ENCODE results near the gene UAP1.

Gene UAP1

GRCh38 chr1:162551969-162552683 is 9.4 kb upstream of the UAP1 start:
- no peak for DNase-seq (ENCODE audit: low read depth)
- TF ChIP-seq, protein P1, sequence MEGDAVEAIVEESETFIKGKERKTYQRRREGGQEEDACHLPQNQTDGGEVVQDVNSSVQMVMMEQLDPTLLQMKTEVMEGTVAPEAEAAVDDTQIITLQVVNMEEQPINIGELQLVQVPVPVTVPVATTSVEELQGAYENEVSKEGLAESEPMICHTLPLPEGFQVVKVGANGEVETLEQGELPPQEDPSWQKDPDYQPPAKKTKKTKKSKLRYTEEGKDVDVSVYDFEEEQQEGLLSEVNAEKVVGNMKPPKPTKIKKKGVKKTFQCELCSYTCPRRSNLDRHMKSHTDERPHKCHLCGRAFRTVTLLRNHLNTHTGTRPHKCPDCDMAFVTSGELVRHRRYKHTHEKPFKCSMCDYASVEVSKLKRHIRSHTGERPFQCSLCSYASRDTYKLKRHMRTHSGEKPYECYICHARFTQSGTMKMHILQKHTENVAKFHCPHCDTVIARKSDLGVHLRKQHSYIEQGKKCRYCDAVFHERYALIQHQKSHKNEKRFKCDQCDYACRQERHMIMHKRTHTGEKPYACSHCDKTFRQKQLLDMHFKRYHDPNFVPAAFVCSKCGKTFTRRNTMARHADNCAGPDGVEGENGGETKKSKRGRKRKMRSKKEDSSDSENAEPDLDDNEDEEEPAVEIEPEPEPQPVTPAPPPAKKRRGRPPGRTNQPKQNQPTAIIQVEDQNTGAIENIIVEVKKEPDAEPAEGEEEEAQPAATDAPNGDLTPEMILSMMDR (IDR thresholded peaks at IDR 0.05; ENCODE audit: control insufficient read depth, extremely low read depth, insufficient read depth), result no peak
- no peak overlapping the region for H3K4me3 ChIP-seq (ENCODE audit: low read depth, low read length)

DNA sequence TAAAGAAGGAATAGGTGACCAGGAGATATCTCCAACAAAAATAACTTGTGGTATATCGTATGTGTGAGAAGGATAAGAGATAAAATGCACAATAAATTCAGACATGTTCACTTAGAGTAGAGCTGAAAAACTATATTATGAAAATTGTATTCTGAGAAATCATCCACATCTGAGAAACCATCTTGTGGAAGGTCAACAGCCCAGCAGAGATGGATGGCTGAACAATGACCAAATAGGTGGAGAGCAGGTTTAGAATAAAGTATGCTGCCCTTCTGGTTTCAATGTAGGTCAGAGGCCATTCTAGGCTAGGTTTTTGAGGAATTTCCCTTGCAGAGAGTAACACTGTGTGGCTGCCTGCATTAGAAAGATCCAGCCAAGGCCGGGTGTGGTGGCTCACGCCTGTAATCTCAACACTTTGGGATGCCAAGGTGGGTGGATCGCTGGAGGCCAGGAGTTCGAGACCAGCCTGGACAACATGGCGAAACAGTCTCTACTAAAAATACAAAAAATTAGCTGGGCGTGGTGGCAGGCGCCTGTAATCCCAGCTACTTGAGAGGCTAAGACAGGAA is 8.8 kb upstream of the UAP1 start:
- no peak overlapping the region for H3K4me3 ChIP-seq (ENCODE audit: low read depth, low read length)
- DNase-seq (ENCODE audit: low read depth), result no peak
- TF ChIP-seq, protein P1 (IDR thresholded peaks at IDR 0.05; ENCODE audit: control insufficient read depth, extremely low read depth, insufficient read depth), result no peak

DNA sequence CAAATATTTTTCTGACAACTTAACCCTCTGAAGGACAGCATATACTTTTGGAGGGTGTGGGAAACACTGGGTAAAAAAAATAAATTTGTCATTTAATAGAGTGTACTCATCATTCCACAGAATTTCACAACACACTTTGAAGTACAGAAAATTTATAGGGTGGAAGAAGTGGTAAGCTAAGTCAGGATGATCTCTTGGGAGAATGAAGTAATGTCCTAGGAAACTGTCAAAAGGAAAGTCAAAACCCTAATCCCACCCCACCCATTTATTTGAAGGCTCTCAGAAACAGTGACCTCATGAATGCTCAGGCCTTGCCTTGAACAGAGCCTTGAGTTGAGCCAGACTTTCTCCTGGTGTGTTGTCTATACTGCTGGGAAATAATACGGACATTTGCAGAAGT is 7.3 kb upstream of the UAP1 start:
- DNase-seq (ENCODE audit: low read depth), result no peak
- TF ChIP-seq, protein P1 (IDR thresholded peaks at IDR 0.05; ENCODE audit: control insufficient read depth, extremely low read depth, insufficient read depth), result no peak
- no peak overlapping the region for H3K4me3 ChIP-seq (ENCODE audit: low read depth, low read length)

DNA sequence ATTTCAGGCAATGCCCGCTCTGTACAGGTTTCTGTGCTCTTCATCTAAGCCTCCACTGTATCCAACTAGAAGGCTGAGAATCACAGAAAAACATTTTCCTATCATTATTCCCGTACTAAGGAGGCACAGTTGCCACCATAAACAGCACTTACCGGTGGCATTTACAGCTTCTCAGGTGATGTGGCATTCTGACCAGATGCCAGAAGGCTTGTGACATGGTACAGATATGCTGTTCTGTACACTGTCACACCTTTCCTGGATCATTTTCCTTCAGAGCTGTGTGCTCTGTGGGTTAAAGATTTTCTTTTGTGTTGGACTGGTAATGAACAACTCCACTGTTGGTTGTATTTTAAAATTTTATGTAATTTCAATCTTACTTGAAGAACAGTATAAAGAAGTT is 4.0 kb upstream of the UAP1 start:
- H3K4me3 ChIP-seq (ENCODE audit: low read depth, low read length), result no peak overlapping the region
- no peak for DNase-seq (ENCODE audit: low read depth)
- TF ChIP-seq, protein P1 (IDR thresholded peaks at IDR 0.05; ENCODE audit: control insufficient read depth, extremely low read depth, insufficient read depth), result no peak

- TF ChIP-seq, protein P1 (IDR thresholded peaks at IDR 0.05; ENCODE audit: control insufficient read depth, extremely low read depth, insufficient read depth), result no peak
- peak overlapping the region; percentile 94 for H3K4me3 ChIP-seq (ENCODE audit: low read depth, low read length)
- DNase-seq (ENCODE audit: low read depth), result no peak
Measured at GRCh38 chr1:162560303-162561036, 1.1 kb upstream of the UAP1 start.

- H3K4me3 ChIP-seq (ENCODE audit: low read depth, low read length), result peak overlapping the region; percentile 94
- TF ChIP-seq, protein P1 (IDR thresholded peaks at IDR 0.05; ENCODE audit: control insufficient read depth, extremely low read depth, insufficient read depth), result no peak
- peak; percentile 86 for DNase-seq (ENCODE audit: low read depth)
Measured at GRCh38 chr1:162561037-162561615, 396 bp upstream of the UAP1 start.

All from LNCaP clone FGC (cell line).